GM12878 (cell line): ENCODE measurements around the gene ZNF892. TPM values are rescaled to one million over a fixed set of nuclear protein-coding genes. Genes with fewer than 3 reads are reported as not detected.

Source experiments
- ATF2 ChIP-seq: IDR thresholded peaks from 2 replicates; pipeline ENCODE4 v1.6.1; 2012; ENCODE audit warnings: low read length, inconsistent platforms
- CBFB ChIP-seq: IDR thresholded peaks from 2 replicates; pipeline ENCODE4 v1.6.1; 2016; ENCODE audit warnings: antibody characterized with exemption, low read depth
- CHD1 ChIP-seq: IDR thresholded peaks from 2 replicates; pipeline ENCODE4 v1.6.1; 2012; ENCODE audit warnings: low read depth, low read length, improper control_type of control experiment
- CHD2 ChIP-seq: IDR thresholded peaks from 2 replicates; pipeline ENCODE4 v1.6.1; 2011; ENCODE audit warnings: low read depth, low read length, improper control_type of control experiment, borderline replicate concordance
- CTCF ChIP-seq, 3 experiments: IDR thresholded peaks in 2 of 3; conservative IDR thresholded peaks in 1 of 3; 2 replicates each; pipeline ENCODE4 v1.5.1; 2011; ENCODE audit warnings: low read depth in 3 of 3, low read length in 3 of 3, mild to moderate bottlenecking in 3 of 3, control low read depth in 2 of 3, moderate library complexity in 2 of 3, inconsistent platforms in 1 of 3, mixed read lengths in 1 of 3; ENCODE audit not compliant: control insufficient read depth in 2 of 3, insufficient read depth in 1 of 3; ENCODE audit errors: extremely low read depth in 1 of 3
- ESRRA ChIP-seq: IDR thresholded peaks from 2 replicates; pipeline ENCODE4 v1.6.1; 2012; ENCODE audit warnings: mild to moderate bottlenecking, low read length, improper control_type of control experiment
- FOS ChIP-seq: IDR thresholded peaks from 3 replicates; pipeline ENCODE4 v1.6.1; 2011; ENCODE audit warnings: borderline replicate concordance; ENCODE audit not compliant: insufficient read length; ENCODE audit errors: extremely low read depth
- HDAC2 ChIP-seq: fragments of 200-600 bp; sonication (generic); IDR thresholded peaks from 2 replicates; pipeline ENCODE4 v1.6.1; 2017
- HDGF ChIP-seq: fragments of 450-650 bp; IDR thresholded peaks from 2 replicates; pipeline ENCODE4 v1.6.1; 2016; ENCODE audit warnings: antibody characterized with exemption
- HSF1 ChIP-seq: fragments of 150-350 bp; IDR thresholded peaks from 2 replicates; pipeline ENCODE4 v1.6.1; 2014; ENCODE audit warnings: mild to moderate bottlenecking, low read depth, low read length
- MAX ChIP-seq: IDR thresholded peaks from 2 replicates; pipeline ENCODE4 v1.6.1; 2012; ENCODE audit warnings: low read depth, low read length, improper control_type of control experiment
- MYC ChIP-seq: IDR thresholded peaks from 2 replicates; pipeline ENCODE4 v1.6.1; 2011; ENCODE audit warnings: mild to moderate bottlenecking, low read length, moderate library complexity, inconsistent platforms; ENCODE audit not compliant: insufficient read depth, insufficient replicate concordance, insufficient read length, severe bottlenecking
- POLR2AphosphoS2 ChIP-seq: IDR thresholded peaks from 2 replicates; pipeline ENCODE4 v1.6.1; 2011; ENCODE audit warnings: low read depth, mild to moderate bottlenecking, low read length, improper control_type of control experiment, moderate library complexity
- RAD51 ChIP-seq: fragments of 450-650 bp; IDR thresholded peaks from 2 replicates; pipeline ENCODE4 v1.6.1; 2016; ENCODE audit warnings: moderate library complexity, mild to moderate bottlenecking, inconsistent platforms
- RB1 ChIP-seq: fragments of 450-650 bp; formaldehyde crosslinking; IDR thresholded peaks from 2 replicates; pipeline ENCODE4 v1.6.1; 2017; ENCODE audit warnings: mild to moderate bottlenecking, borderline replicate concordance
- RCOR1 ChIP-seq: conservative IDR thresholded peaks from 2 replicates; pipeline ENCODE4 v1.6.1; 2012; ENCODE audit warnings: low read depth, low read length, improper control_type of control experiment
- SREBF2 ChIP-seq: IDR thresholded peaks from 2 replicates; pipeline ENCODE4 v1.6.1; 2012; ENCODE audit warnings: mild to moderate bottlenecking, low read length
- ZBTB11 ChIP-seq: fragments of 450-650 bp; formaldehyde crosslinking; IDR thresholded peaks from 2 replicates; pipeline ENCODE4 v1.5.0; 2022; ENCODE audit warnings: mild to moderate bottlenecking, missing genetic modification characterization
- ZZZ3 ChIP-seq: IDR thresholded peaks from 2 replicates; pipeline ENCODE4 v1.6.1; 2011; ENCODE audit warnings: low read depth; ENCODE audit not compliant: control insufficient read depth, insufficient read length
- polyA plus RNA-seq, 11 experiments: library from polyadenylated mRNA; depleted of rRNA in 4 of 11; unstranded in 6 of 11; stranded (reverse) in 5 of 11; fragments of >200 nt; fragmentation: Nextera tagmentation in 4 of 11; fragmentation: Illumina TruSeq in 1 of 11; extraction: Ambion mirVana in 4 of 11; extraction: Trizol in 1 of 11; gene quantifications; 1 replicate in 1 of 11; 2 replicates in 10 of 11; pipeline versions ENCODE4 v1.2.1 to v1.2.3, GENCODE V29; 2011 to 2016; ENCODE audit warnings: inconsistent platforms in 2 of 11, missing spikeins in 2 of 11, low read depth in 1 of 11
- total RNA-seq, 4 experiments: library from RNA; depleted of rRNA in 3 of 4; stranded (reverse); fragments of >200 nt in 3 of 4; fragmentation: Illumina TruSeq in 1 of 4; extraction: Trizol in 1 of 4; gene quantifications; 2 replicates each; pipeline versions ENCODE4 v1.2.1 to v1.2.3, GENCODE V29; 2013 to 2021

Gene ZNF892
- total and polyA plus RNA-seq, 10 of the 15 experiments (the other 5 are each of a cell fraction or from before 2014, with no cell fraction given): 0.11 to 1.3 (median 0.29) TPM; not detected in 3

GRCh38 chr2:95207111-95207961 lies at the start of gene ZNF892 (continued):
- 0 out of 2 replicates have a peak, but pooled peaks have one; percentile 27 for TF ChIP-seq MAX
- TF ChIP-seq ATF2: no peak
- no peak for TF ChIP-seq FOS
- no peak for TF ChIP-seq SREBF2
- no peak for TF ChIP-seq RAD51
- TF ChIP-seq RCOR1: 0 out of 2 replicates have a peak, but pooled peaks have one; percentile 23
- TF ChIP-seq CHD2: peak; percentile 28; the same call in 1 of the 2 replicates
- no peak for TF ChIP-seq CBFB
- no peak for TF ChIP-seq ZZZ3
- peak; percentile 52 to 77 (median 58); a peak in 5 of 6 replicates for TF ChIP-seq CTCF (IDR thresholded peaks at IDR 0.05 in 2 of 3, conservative IDR thresholded peaks at IDR 0.05 in 1 of 3; ENCODE audit: control insufficient read depth in 2 of 3, extremely low read depth in 1 of 3, insufficient read depth in 1 of 3, low read depth in 3 of 3, low read length in 3 of 3)
- TF ChIP-seq HDAC2: no peak
- TF ChIP-seq MYC: no peak
- no peak for TF ChIP-seq ZBTB11 (CRISPR knock-in tag)
- no peak; the same call in 1 of the 2 replicates for TF ChIP-seq RB1
- TF ChIP-seq ESRRA: no peak
- peak; percentile 89 for TF ChIP-seq HDGF
- TF ChIP-seq POLR2AphosphoS2: no peak
- no peak for TF ChIP-seq HSF1
- TF ChIP-seq CHD1: no peak
